Activated CD8-positive, alpha-beta memory T cell treated with anti-CD3 and anti-CD28 coated beads for 36 hours (primary cell): ENCODE measurements around the gene ZNF365. TPM values are rescaled to one million over a fixed set of nuclear protein-coding genes. Genes with fewer than 3 reads are reported as not detected.
"Not testable (repeated sequence)": the region's sequence is repeated elsewhere in the genome, so short reads cannot be mapped to it uniquely, and the experiment has no call there.

Experiments used
- CTCF ChIA-PET: fragments of 350-600 bp; sonication (Branson Sonifier 250); formaldehyde crosslinking; loops from one replicate; lab custom pipeline; 2021; ENCODE audit warnings: antibody characterized with exemption; lab: Charles Lee
- POLR2A ChIA-PET: fragments of 350-600 bp; sonication (Branson Sonifier 250); formaldehyde crosslinking; loops from one replicate; lab custom pipeline; 2021; ENCODE audit warnings: antibody characterized with exemption; lab: Charles Lee
- total RNA-seq, 2 experiments: library from RNA; stranded (reverse); gene quantifications; one replicate each; pipeline ENCODE4 v1.2.3, GENCODE V29; 2021

The ZNF365 gene
- total RNA-seq: under 1 TPM; 0.25 to 0.29 TPM

GRCh38 chr10:62373995-62374861 lies at the start of gene ZNF365:
ZNF365 (plus strand) TSS chr10:62374369; CDS start chr10:62376194, 1,825 bp downstream.
- ChIA-PET CTCF (no interaction called here), POLR2A (no interaction called here)

DNA sequence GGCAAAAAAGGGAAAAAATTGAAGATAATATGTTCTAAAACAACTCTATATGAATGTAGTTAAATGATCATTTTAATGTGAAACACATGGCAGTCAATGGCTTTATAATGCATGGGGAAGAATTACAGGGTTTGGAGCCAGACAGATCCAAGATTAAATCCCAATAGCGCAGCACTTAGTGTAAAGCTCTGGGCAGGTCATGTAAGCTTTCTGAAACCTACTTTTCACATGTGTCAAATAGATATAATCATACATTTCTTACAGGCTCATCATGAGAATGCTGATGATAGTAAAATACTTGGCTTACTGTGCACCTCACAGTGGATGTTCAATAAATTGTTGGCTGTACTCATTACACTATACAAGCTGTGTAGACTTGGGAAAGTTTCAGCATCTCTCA lies 48.0 kb upstream of the ZNF365 start:
- CTCF ChIA-PET: no interaction called here
- POLR2A ChIA-PET: no interaction called here

- CTCF ChIA-PET: no interaction called here
- POLR2A ChIA-PET: no interaction called here
Observed at GRCh38 chr10:62327885-62328284, 46.3 kb upstream of the ZNF365 start.

GRCh38 chr10:62330213-62330612 lies 44.0 kb upstream of the ZNF365 start:
- CTCF ChIA-PET: no interaction called here
- POLR2A ChIA-PET: no interaction called here

- ChIA-PET POLR2A (no interaction called here), CTCF (no interaction called here)
Observed at GRCh38 chr10:62332406-62332805, 41.8 kb upstream of the ZNF365 start.

GRCh38 chr10:62333135-62333889 lies 40.9 kb upstream of the ZNF365 start:
- ChIA-PET CTCF (no interaction called here), POLR2A (interaction anchor here (0.5 kb wide), 1 partner anchor 468 kb away, joined by 9 read pairs; no protein-coding TSS in a partner anchor)

GRCh38 chr10:62333988-62334682 lies 40.0 kb upstream of the ZNF365 start:
- CTCF ChIA-PET: no interaction called here
- POLR2A ChIA-PET: interaction anchor here (0.5 kb wide), 1 partner anchor 469 kb away, joined by 9 read pairs; no protein-coding TSS in a partner anchor

DNA sequence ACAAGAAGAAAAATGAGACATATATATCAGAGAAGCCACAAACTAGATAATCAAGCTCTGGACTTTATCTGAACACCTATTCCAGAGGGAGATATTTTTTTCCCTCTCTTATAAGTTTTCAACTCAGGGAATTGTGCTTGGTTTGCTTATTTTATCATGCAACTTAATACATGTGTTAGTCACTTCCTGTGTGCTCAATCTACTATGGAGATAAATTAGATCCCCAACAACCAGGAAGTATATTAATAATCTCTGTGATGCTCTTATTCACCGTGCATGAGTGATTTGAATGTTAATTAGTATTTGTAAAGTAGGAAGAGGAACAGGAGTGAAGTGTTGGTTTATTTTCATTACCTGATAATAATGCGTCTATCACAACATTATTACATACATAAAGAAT lies 38.8 kb upstream of the ZNF365 start:
- ChIA-PET POLR2A (no interaction called here), CTCF (no interaction called here)

GRCh38 chr10:62336404-62336803 lies 37.8 kb upstream of the ZNF365 start:
- POLR2A ChIA-PET: no interaction called here

DNA sequence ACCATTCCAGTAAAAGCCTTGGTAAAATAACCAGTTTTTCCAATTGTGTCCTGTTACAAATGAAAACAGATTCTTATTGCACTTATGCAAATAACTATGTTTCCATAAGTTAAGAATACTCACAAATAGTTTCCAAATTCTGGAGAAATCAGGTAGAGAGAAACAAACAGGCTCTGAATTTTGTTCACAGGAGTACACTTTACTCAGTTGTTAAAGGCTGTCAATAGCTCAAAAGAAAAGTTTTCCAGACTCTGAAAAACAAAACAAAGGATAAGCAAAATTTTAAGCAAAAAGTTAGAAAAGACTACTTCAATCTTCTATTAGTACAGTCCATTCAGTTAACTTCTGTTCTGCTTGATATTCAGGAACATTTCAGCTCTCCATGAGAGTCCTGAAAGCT lies 32.8 kb upstream of the ZNF365 start:
- ChIA-PET CTCF (no interaction called here), POLR2A (no interaction called here)

More at GRCh38 chr10:62336404-62336803, 37.8 kb upstream of the ZNF365 start:
- CTCF ChIA-PET: no interaction called here

GRCh38 chr10:62343000-62343399 lies 31.2 kb upstream of the ZNF365 start:
- POLR2A ChIA-PET: no interaction called here

DNA sequence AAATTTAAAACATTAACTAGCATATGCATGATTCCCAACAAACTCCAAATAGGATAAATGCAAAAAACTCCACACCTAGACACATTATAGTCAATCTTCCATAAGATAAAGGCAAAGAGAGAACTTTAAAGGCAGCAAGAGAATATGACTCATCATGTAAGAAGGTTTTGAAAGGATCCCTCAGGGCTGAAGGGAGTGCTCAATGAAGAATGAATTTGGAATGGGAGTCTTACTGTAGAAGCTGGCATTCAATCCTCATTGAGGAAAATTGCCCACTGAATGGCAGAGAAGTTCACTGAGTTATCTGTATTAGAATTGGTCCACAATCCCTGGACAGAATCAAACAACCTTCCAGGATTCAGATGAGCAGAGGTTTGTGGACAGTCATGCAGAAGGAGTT lies 26.1 kb upstream of the ZNF365 start:
- ChIA-PET CTCF (no interaction called here), POLR2A (no interaction called here)

More at GRCh38 chr10:62343000-62343399, 31.2 kb upstream of the ZNF365 start:
- CTCF ChIA-PET: no interaction called here

DNA sequence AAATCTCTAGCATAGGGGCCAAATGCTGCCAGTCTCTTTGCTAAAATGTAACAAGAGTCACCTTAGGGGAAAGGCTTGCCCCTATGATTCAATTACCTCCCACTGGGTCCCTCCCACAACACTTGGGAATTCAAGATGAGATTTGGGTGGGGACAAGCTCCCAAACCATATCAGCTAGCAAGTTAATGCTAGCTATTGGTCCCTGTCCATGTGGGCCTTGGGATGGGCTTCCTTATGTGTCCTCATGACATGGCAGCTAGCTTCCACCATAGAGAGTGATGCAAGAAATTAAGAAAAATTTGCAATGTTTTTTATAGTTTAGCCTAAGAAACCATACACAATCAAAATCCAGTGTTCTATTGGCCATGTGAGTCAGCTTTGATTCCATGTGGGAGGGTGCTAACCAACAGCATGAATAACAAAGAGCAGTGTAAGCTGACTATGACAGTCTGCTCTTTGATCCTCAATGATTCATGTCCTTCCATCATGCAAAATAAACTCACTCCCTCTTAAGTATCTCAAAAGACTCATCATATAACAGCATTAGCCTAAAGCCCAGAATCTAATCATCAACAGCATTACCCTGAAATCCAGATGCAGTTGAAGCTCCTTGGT lies 21.7 kb upstream of the ZNF365 start:
- ChIA-PET POLR2A (no interaction called here), CTCF (interaction anchor here (1.2 kb wide), 1 partner anchor 87 kb away, joined by 3 read pairs; no protein-coding TSS in a partner anchor)

- ChIA-PET CTCF (no interaction called here), POLR2A (no interaction called here)
Observed at GRCh38 chr10:62354916-62355315, 19.3 kb upstream of the ZNF365 start.

DNA sequence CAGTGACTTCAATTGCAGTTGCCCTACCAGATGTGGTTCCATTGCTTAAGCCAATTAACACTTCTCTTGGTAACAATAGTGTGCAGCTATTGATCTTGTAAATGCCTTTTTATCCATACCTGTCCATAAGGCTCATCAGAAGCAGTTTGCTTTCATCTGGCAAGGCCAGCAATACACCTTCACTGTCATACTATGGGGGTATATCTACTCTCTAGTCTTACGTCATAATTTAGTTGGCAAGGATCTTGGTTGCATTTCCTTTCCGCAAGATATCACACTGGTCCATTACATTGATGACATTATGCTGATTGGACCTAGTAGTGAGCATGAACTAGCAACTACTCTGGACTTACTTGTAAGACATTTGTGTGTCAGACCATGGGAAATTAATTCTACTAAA lies 17.7 kb upstream of the ZNF365 start:
- CTCF ChIA-PET: no interaction called here
- POLR2A ChIA-PET: no interaction called here

DNA sequence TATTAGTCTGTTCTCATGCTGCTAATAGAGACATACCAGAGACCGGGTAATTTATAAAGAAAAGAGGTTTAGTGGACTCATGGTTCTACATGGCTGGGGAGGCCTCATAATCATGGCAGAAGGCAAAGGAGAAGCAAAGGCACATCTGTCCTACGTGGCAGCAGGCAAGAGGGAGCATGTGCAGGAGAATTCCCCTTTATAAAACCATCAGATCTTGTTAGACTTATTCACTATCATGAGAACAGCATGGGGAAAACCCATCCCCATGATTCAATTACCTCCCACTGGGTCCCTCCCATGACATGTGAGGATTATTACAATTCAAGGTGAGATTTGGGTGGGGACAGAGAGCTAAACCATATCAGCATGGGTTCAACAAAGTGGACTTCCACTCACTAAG lies 16.0 kb upstream of the ZNF365 start:
- CTCF ChIA-PET, POLR2A ChIA-PET: not testable (repeated sequence)

DNA sequence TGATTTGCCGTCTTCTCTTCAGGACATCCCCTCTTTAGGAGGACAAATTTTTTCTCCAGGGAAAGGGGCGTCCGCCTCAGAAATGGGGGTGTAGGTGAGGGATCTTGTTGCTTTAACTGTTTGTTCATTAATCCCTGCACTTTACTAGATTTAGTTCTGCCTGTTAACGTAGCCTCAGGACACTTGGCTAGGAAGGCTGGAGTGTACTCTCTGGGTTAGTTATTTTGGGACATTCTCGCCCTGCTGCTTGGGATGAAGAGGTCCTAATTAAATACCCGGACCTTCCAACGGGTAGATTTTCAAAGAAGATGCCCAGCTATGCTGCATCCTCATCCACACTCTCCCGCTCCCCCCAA lies 552 bp upstream of the ZNF365 start:
- ChIA-PET CTCF (interaction anchor here (0.7 kb wide), 1 partner anchor 423 kb away, joined by 3 read pairs; no protein-coding TSS in a partner anchor), POLR2A (no interaction called here)

DNA sequence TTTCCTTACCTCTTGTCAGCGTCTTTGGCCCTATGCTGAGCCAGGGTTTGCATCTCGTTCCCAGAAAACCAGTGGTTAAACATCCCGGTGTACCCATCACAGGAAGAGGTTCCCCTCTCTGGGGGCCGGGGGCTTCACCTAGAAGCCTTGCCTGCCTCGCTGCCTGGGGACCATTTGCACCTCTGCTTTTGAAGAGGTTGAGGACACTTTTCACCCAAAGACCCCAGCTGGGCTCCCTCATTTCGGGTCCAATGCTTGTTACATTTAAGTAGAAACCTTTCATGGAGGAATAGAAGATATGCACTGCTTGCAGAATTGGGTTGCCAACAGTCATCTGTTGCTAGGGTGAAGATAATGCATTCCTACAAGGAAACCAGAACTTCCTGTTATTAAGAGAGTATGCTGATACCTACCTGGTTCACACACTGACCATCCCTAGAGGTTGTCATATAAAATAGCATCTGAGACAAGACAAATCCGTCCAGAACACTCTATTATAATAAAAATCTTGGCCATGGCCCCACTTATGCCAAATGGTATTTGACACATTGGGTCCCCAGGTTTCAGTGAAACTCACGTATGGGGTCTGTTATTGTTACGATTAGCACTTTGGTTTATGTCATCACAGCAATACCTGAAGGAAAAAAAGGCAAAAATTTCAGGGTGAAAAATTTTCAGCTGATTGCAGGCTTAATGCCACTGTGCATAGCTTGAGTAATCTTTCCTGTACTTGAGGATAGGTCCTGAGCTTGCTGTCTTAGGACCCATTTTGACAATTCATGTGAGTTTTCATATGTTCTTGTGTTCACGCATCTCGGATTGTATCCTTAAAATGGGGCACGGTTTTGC lies 917 bp downstream of the ZNF365 start:
- CTCF ChIA-PET: no interaction called here
- POLR2A ChIA-PET: no interaction called here
